Measurements from ENCODE around the gene SMAD6.

DNA sequence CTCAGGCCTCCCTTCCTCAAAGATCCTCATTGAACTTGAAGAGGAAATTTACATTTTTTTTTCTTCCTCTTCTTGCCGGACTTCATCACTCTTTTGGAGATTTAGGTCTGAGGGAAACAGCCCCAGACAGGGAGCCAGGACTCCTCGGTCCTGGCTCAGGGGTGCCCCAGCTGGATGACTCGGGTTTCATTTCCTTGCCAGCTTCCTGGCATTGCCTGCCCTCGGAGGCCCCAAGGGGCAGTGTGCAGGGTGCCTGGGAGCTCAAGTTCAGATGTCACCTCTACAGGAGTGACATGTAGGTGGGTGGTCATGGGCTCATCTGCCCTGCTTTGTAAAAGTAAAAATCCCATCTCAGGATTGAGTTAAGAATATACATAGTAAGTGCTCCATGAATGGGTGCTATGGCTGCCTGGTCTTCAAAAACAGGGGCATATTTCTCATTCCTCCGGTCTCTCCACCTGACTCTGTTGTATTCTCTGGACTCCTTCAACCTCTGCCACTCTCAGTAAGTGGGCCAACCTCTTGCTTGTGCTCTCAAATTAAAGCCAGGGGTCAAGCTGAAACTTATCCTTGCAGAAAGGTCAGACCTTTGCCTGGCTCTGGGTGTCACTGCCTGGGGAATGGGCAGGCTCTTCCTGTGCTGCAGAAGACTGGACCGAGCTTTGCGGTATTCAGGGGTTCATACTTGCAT, 51.8 kb downstream of the SMAD6 start:
- TF ChIP-seq FOXP2 (optimal IDR thresholded peaks at IDR 0.05; ENCODE audit: borderline replicate concordance, extremely low read depth, extremely low read length, insufficient read depth) (no peak), POLR2AphosphoS5 (IDR thresholded peaks at IDR 0.05; ENCODE audit: low read depth, low read length) (no peak)

All from PFSK-1 (cell line).